Psoas muscle (tissue), 8 donors: ENCODE measurements around the gene DOLK. TPM values are rescaled to one million over a fixed set of nuclear protein-coding genes. Genes with fewer than 3 reads are reported as not detected.
"Not testable (repeated sequence)": the region's sequence is repeated elsewhere in the genome, so short reads cannot be mapped to it uniquely, and the experiment has no call there.

Experiments
- ATAC-seq, 4 donors: fragments of 200-7000 bp; cut with Tn5 transposase; one replicate each; pipeline ENCODE4 v1.9.1; 2020; ENCODE audit warnings: moderate library complexity in 3 of 4, mild to moderate bottlenecking in 2 of 4
- DNase-seq, 2 donors: peaks; one replicate each; pipeline ENCODE4 v3.0.0-alpha.2; 2020
- H3K27ac ChIP-seq: fragments of 200-600 bp; one replicate; pipeline ENCODE4 v1.8.0; 2022
- H3K27me3 ChIP-seq, 3 donors: fragments of 200-600 bp in 1 of 3; one replicate each; pipeline versions ENCODE4 v1.6.1 to v1.8.0; 2013 to 2022; ENCODE audit warnings: low read length in 2 of 3, mild to moderate bottlenecking in 2 of 3, moderate library complexity in 1 of 3; ENCODE audit not compliant: insufficient read depth in 3 of 3
- H3K36me3 ChIP-seq, 2 donors: fragments of 200-600 bp in 1 of 2; one replicate each; pipeline versions ENCODE4 v1.6.1 to v1.8.0; 2013 to 2022; ENCODE audit warnings: low read depth in 1 of 2, mild to moderate bottlenecking in 1 of 2, moderate library complexity in 1 of 2; ENCODE audit not compliant: insufficient read depth in 1 of 2
- H3K4me1 ChIP-seq: fragments of 200-600 bp; one replicate; pipeline ENCODE4 v1.8.0; 2022
- H3K4me3 ChIP-seq: fragments of 200-600 bp; one replicate; pipeline ENCODE4 v1.8.0; 2022; ENCODE audit warnings: mild to moderate bottlenecking
- H3K9me3 ChIP-seq: fragments of 200-600 bp; one replicate; pipeline ENCODE4 v1.8.0; 2022
- WGBS, 3 donors: extraction: QIAGEN DNeasy Blood & Tissue Kit; methylation state at CpG; one replicate each; pipeline versions ENCODE4 v1.1.6 to v1.1.7; 2013; 5-methylcytosine and 5-hydroxymethylcytosine counted together
- intact Hi-C, 2 donors: fragments of 100-400 bp; cut with DNase I; formaldehyde crosslinking; loops; one replicate each; pipeline versions ENCODE4 v1.11.0 to v1.14.2; 2022
- polyA plus RNA-seq, 3 donors: library from polyadenylated mRNA; stranded (reverse); fragments of 200-250 nt; gene quantifications; one replicate each; pipeline ENCODE4 v1.2.3, GENCODE V29; 2013
- total RNA-seq, 4 donors: library from RNA; stranded (reverse); fragmentation: NEBNext Ultra II Directional in 2 of 4; extraction: Animal tissue kit (Norgen Biotek cat#: 25700) in 2 of 4; gene quantifications; one replicate each; pipeline versions ENCODE4 v1.2.1 to v1.2.4, GENCODE V29; 2021 to 2023
- TF ChIP-seq, protein P1 (sequence below): fragments of 200-600 bp; IDR thresholded peaks from one replicate; pipeline ENCODE4 v1.8.0; 2022; ENCODE audit warnings: antibody characterized with exemption
- donor health status: healthy with polysubstance abuse.
- donor health status: DM: no; HTN: no; CAD: no; lungs with moderate emphysema.
- donor health status: Bipolar disorder and iron deficiency.
- donor health status: healthy.
- donor health status: DM: yes; HTN: yes; CAD: no.
- donor health status: DM: no; HTN: no; CAD: no.
- donor health status: DM: no; HTN: no; CAD: no.
- donor health status: DM: yes; HTN: yes; CAD: no.

DOLK gene
- total and polyA plus RNA-seq, 7 donors = 4.5 to 14.0 (median 7.5) TPM

DNA sequence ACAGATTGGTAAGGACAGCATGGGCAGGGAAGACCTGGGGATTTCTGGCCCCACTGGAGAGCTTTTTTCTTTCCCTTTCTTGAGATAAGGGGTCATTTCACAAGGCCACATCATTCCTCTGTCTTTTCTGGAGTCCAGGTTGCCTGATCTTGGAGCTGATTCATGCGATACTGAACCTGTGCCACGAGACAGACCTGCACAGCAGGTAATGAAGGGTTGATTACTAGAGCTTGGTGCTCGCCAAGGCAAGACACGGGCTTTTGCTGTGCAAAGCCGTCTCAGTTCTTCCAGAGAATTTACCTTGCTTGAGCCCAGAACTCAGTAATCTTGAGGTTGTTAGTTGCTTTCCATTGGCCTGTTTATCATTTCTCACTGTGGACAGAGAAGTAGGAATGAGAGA is 39.3 kb upstream of the DOLK start:
- intact Hi-C loops = loop anchor here in 1 of 2 donors (10.0 kb wide), 1 partner anchor 402 kb away; no protein-coding TSS in a partner anchor
- ATAC-seq = no peak
- no peak overlapping the region for H3K4me3 ChIP-seq
- 90 to 95% (median 91%) methylated on average over 5 of the region's 5 CpGs for WGBS, 3 donors
- peaks cover 15 to 91% of the 10 kb centered on the region in 2 donors for H3K36me3 ChIP-seq
- TF ChIP-seq, protein P1, sequence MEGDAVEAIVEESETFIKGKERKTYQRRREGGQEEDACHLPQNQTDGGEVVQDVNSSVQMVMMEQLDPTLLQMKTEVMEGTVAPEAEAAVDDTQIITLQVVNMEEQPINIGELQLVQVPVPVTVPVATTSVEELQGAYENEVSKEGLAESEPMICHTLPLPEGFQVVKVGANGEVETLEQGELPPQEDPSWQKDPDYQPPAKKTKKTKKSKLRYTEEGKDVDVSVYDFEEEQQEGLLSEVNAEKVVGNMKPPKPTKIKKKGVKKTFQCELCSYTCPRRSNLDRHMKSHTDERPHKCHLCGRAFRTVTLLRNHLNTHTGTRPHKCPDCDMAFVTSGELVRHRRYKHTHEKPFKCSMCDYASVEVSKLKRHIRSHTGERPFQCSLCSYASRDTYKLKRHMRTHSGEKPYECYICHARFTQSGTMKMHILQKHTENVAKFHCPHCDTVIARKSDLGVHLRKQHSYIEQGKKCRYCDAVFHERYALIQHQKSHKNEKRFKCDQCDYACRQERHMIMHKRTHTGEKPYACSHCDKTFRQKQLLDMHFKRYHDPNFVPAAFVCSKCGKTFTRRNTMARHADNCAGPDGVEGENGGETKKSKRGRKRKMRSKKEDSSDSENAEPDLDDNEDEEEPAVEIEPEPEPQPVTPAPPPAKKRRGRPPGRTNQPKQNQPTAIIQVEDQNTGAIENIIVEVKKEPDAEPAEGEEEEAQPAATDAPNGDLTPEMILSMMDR = no peak
- H3K9me3 ChIP-seq = no peaks in the 10 kb centered on the region
- no peak for DNase-seq
- no peaks in the 10 kb centered on the region for H3K27me3 ChIP-seq
- H3K27ac ChIP-seq = no peak overlapping the region
- H3K4me1 ChIP-seq = peaks cover 14% of the 10 kb centered on the region

DNA sequence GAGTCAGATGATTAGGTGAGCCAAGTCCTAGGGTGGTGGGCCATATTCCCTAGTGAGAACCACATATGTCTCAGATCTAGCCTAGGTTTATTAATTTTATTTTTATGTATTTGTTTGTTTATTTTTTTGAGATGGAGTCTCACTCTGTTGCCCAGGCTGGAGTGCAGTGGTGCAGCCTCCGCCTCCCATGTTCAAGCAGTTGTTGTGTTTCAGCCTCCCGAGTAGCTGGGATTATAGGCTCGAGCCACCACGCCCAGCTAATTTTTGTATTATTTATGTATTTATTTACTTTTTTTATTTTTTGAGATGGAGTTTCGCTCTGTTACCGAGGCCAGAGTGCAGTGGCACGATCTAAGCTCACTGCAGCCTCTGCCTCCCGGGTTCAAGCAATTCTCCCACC is 36.1 kb upstream of the DOLK start:
- H3K27me3 ChIP-seq = no peaks in the 10 kb centered on the region
- ATAC-seq = no peak
- no peak for DNase-seq
- H3K27ac ChIP-seq = no peak overlapping the region
- TF ChIP-seq, protein P1 = no peak
- H3K4me3 ChIP-seq = no peak overlapping the region
- H3K36me3 ChIP-seq = peaks cover 27 to 94% of the 10 kb centered on the region in 2 donors
- 91 to 97% (median 97%) methylated on average over 8 of the region's 8 CpGs for WGBS, 3 donors
- no peaks in the 10 kb centered on the region for H3K9me3 ChIP-seq
- intact Hi-C loops = loop anchor here in 1 of 2 donors (10.0 kb wide), 1 partner anchor 399 kb away; no protein-coding TSS in a partner anchor
- peaks cover 14% of the 10 kb centered on the region for H3K4me1 ChIP-seq

DNA sequence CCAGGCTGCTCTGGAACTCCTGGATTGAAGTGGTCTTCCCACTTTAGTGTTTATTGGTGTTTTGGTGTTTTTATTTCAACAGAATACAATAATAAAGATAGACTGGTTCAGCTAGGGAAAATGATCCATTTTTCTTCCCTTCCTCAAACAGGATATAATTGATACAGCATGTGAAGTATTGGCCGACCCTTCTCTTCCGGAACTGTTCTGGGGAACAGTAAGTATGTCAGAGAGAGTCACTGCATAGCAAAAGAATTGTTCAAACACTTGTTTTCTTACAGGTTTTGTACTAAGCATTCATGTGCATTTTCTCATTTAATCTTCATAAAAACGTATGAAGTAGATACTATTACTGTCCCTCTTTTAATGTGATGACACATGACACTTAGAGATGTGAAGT is 31.7 kb upstream of the DOLK start:
- no peaks in the 10 kb centered on the region for H3K4me1 ChIP-seq
- no peak for DNase-seq
- H3K4me3 ChIP-seq = no peak overlapping the region
- intact Hi-C loops = no loop called here
- H3K9me3 ChIP-seq = no peaks in the 10 kb centered on the region
- TF ChIP-seq, protein P1 = no peak
- ATAC-seq = no peak
- 87 to 97% (median 89%) methylated on average over 3 of the region's 3 CpGs for WGBS, 3 donors
- H3K36me3 ChIP-seq = peaks cover 15 to 98% of the 10 kb centered on the region in 2 donors
- no peaks in the 10 kb centered on the region for H3K27me3 ChIP-seq
- H3K27ac ChIP-seq = no peak overlapping the region

DNA sequence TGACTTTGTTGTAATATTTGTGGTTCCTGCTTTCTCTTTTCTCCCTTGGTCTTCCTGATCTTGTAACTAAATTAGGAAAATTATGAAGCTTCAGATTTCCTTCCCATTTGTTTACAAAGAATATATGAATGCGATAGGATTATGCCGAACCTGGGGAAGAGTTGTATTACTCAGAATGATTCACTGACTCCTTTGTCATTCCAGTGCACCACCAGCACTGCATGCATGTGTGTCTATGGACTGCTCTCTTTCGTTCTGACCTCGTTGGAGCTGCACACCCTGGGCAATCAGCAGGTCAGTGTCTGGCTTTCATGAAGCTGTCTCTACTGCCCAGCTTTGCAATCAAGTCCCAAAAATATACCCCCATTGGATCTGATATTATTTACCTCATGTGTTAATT is 25.6 kb upstream of the DOLK start:
- DNase-seq (no peak), ATAC-seq (no peak)
- H3K4me3 ChIP-seq = no peak overlapping the region
- WGBS, 3 donors = 80 to 83% (median 83%) methylated on average over 4 of the region's 4 CpGs
- intact Hi-C loops = no loop called here
- no peaks in the 10 kb centered on the region for H3K27me3 ChIP-seq
- peaks cover 17 to 100% of the 10 kb centered on the region in 2 donors for H3K36me3 ChIP-seq
- TF ChIP-seq, protein P1 = no peak
- no peak overlapping the region for H3K27ac ChIP-seq
- H3K9me3 ChIP-seq = no peaks in the 10 kb centered on the region
- no peaks in the 10 kb centered on the region for H3K4me1 ChIP-seq

DNA sequence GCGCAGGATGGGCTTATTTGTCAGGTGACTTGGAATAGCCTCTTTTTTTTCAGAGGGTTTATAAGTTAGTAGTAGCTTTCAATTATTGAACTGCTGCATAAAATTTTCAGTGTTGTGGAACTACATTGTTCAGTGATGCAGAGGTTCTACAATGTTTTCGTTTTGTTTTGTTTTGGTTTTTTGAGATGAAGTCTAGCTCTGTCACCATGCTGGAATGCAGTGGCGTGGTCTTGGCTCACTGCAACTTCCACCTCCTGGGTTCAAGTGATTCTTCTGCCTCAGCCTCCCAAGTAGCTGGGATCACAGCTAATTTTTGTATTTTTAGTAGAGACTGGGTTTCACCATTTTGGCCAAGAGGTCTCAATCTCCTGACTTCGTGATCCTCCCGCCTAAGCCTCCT is 22.1 kb upstream of the DOLK start:
- Histone ChIP-seq H3K36me3 (peaks cover 20 to 81% of the 10 kb centered on the region in 2 donors), H3K4me3 (no peak overlapping the region), H3K27ac (no peak overlapping the region), H3K27me3 (no peaks in the 10 kb centered on the region), H3K4me1 (no peaks in the 10 kb centered on the region), H3K9me3 (no peaks in the 10 kb centered on the region)
- ATAC-seq (no peak), DNase-seq (no peak)
- 96 to 98% (median 97%) methylated on average over 5 of the region's 5 CpGs for WGBS, 3 donors
- TF ChIP-seq, protein P1 = no peak
- intact Hi-C loops = loop anchor here in 1 of 2 donors (10.0 kb wide), 1 partner anchor 385 kb away; no protein-coding TSS in a partner anchor

DNA sequence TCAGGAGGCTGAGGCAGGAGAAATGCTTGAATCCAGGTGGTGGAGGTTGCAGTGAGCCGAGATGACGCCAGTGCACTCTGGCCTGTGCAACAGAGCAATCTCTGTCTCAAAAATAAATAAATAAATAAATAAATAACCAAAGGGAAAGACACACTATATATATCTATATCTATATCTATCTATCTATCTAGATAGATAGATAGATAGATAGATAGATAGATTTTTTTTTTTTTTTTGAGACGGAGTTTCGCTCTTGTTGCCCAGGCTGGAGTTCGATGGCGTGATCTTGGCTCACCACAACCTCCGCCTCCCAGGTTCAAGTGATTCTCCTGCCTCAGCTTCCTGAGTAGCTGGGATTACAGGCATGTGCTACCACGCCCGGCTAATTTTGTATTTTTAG is 14.0 kb upstream of the DOLK start:
- H3K9me3 ChIP-seq, H3K4me1 ChIP-seq, H3K27me3 ChIP-seq, DNase-seq, H3K27ac ChIP-seq, H3K4me3 ChIP-seq, ATAC-seq: not testable (repeated sequence)
- intact Hi-C loops = loop anchor here in 1 of 2 donors (10.0 kb wide), 1 partner anchor 377 kb away; no protein-coding TSS in a partner anchor
- peaks cover 6 to 86% of the 10 kb centered on the region in 2 donors for H3K36me3 ChIP-seq
- 93 to 96% (median 94%) methylated on average over 7 to 9 of the region's 9 CpGs for WGBS, 3 donors
